ENCODE results near the gene MORC2.

DNA sequence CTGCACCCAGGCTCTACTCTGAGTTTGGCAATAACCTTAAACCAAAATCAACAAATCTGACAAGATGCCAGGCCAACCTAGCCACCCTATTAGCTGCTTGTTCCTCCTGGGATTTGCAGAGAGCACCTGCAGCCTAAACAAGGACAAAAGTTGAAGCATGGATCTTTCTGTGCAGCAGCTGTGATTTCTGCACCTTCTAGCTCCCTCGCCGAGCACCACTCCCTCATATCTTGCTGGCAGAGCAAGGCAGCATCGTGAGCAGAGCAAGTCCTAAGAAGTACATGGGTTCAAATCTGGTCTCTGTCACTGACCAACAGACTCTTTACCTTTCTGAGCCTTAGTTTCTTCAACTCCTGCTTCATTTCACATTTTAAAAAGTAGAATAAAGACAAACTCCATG is 38.3 kb downstream of the MORC2 start:
- no peak for TF ChIP-seq POLR2AphosphoS5 (IDR thresholded peaks at IDR 0.05; ENCODE audit: low read depth, low read length)
- no peak for TF ChIP-seq TAF1 (IDR thresholded peaks at IDR 0.05; ENCODE audit: borderline replicate concordance, insufficient read depth, low read length)
- TF ChIP-seq SIN3A (IDR thresholded peaks at IDR 0.05; ENCODE audit: borderline replicate concordance, insufficient read depth, low read length) = no peak
- TF ChIP-seq FOXP2 (optimal IDR thresholded peaks at IDR 0.05; ENCODE audit: borderline replicate concordance, extremely low read depth, extremely low read length, insufficient read depth) = no peak
- TF ChIP-seq, protein P1, sequence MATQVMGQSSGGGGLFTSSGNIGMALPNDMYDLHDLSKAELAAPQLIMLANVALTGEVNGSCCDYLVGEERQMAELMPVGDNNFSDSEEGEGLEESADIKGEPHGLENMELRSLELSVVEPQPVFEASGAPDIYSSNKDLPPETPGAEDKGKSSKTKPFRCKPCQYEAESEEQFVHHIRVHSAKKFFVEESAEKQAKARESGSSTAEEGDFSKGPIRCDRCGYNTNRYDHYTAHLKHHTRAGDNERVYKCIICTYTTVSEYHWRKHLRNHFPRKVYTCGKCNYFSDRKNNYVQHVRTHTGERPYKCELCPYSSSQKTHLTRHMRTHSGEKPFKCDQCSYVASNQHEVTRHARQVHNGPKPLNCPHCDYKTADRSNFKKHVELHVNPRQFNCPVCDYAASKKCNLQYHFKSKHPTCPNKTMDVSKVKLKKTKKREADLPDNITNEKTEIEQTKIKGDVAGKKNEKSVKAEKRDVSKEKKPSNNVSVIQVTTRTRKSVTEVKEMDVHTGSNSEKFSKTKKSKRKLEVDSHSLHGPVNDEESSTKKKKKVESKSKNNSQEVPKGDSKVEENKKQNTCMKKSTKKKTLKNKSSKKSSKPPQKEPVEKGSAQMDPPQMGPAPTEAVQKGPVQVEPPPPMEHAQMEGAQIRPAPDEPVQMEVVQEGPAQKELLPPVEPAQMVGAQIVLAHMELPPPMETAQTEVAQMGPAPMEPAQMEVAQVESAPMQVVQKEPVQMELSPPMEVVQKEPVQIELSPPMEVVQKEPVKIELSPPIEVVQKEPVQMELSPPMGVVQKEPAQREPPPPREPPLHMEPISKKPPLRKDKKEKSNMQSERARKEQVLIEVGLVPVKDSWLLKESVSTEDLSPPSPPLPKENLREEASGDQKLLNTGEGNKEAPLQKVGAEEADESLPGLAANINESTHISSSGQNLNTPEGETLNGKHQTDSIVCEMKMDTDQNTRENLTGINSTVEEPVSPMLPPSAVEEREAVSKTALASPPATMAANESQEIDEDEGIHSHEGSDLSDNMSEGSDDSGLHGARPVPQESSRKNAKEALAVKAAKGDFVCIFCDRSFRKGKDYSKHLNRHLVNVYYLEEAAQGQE (IDR thresholded peaks at IDR 0.05; ENCODE audit: insufficient read depth in 1 of 2, low read depth in 2 of 2, low read length in 2 of 2) = no peak

All from PFSK-1 (cell line).